ENCODE data around the gene PRH2.

The PRH2 gene

DNA sequence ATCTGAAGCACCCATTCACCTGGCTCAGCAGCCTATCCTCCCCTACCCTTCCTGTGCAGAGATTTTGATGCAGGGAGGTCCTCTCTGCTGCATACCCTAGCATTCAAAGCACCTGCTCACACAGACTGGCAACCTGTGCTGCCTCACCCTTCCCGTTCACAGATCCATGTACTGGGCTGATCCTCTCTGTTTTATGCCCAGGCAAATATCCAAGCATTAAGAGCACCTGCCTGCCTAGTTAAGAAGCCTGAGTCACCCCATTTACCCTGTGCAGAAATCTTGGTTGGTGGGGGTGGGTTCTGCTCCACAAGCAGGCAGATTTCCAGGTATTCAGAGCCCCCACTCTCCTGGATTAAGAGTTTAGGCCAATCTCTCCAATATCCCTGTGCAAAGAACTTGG lies 28.1 kb upstream of the PRH2 start:
- H4K5ac ChIP-seq (ENCODE audit: low read length), result no peak overlapping the region
- H3K18ac ChIP-seq (ENCODE audit: low read length), result no peak overlapping the region
- no peak overlapping the region for H2BK15ac ChIP-seq (replicated peaks; ENCODE audit: low read depth)
- H3K27me3 ChIP-seq (ENCODE audit: insufficient read depth, low read length, poor library complexity), result no peaks in the 10 kb centered on the region
- no peak overlapping the region for H2BK5ac ChIP-seq (ENCODE audit: low read length)
- no peaks in the 10 kb centered on the region for H3K79me1 ChIP-seq (ENCODE audit: low read length)
- H3K4me1 ChIP-seq (ENCODE audit: control insufficient read depth, low read depth, low read length), result no peaks in the 10 kb centered on the region
- H4K8ac ChIP-seq (ENCODE audit: low read depth, low read length), result no peak overlapping the region
- H3K4ac ChIP-seq (ENCODE audit: low read depth, low read length), result no peak overlapping the region
- WGBS (ENCODE audit: extremely low coverage, insufficient coverage, low lambda C conversion rate), result no CpG with 5 or more reads among the region's 1 CpG
- H3K23ac ChIP-seq (ENCODE audit: low read length), result no peak overlapping the region
- H3K27ac ChIP-seq (ENCODE audit: low read depth, low read length), result no peak overlapping the region
- no peak overlapping the region for H3K4me2 ChIP-seq (ENCODE audit: low read length)
- no peak overlapping the region for H2BK120ac ChIP-seq (ENCODE audit: low read depth, low read length)
- H3K4me3 ChIP-seq (ENCODE audit: low read length), result no peak overlapping the region
- no peaks in the 10 kb centered on the region for H3K36me3 ChIP-seq (ENCODE audit: control insufficient read depth, insufficient read depth, low read length)
- no peaks in the 10 kb centered on the region for H3K79me2 ChIP-seq (ENCODE audit: control insufficient read depth, insufficient read depth, low read length)
- no peak overlapping the region for H2AK5ac ChIP-seq (ENCODE audit: low read length)
- H3K56ac ChIP-seq (ENCODE audit: low read length), result no peak overlapping the region
- DNase-seq, result no peak
- H3K9ac ChIP-seq (ENCODE audit: low read length), result no peak overlapping the region

DNA sequence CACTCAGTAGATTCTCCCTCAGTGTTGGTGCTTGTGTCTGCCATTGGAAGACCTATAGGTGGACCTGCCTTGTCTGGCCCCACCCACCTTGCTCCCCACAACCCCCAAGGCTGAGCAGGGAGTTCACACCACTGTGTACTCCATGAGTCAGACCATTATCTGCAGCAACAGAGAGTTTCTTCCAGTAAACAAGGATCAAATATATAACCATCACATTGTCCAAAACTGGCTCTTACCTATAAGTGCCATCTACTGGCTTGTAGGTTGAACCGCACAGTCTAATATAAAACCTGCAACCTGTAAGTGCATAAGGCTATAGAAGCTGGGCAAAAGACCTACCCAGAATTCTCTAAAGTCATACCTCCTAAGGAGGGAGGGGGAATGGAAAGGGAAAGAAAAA lies 27.6 kb upstream of the PRH2 start:
- no peak overlapping the region for H3K4me2 ChIP-seq (ENCODE audit: low read length)
- H2BK120ac ChIP-seq (ENCODE audit: low read depth, low read length), result no peak overlapping the region
- no peaks in the 10 kb centered on the region for H3K27me3 ChIP-seq (ENCODE audit: insufficient read depth, low read length, poor library complexity)
- H3K79me2 ChIP-seq (ENCODE audit: control insufficient read depth, insufficient read depth, low read length), result no peaks in the 10 kb centered on the region
- no peak for DNase-seq
- H2BK15ac ChIP-seq (replicated peaks; ENCODE audit: low read depth), result no peak overlapping the region
- H3K18ac ChIP-seq (ENCODE audit: low read length), result no peak overlapping the region
- H3K4ac ChIP-seq (ENCODE audit: low read depth, low read length), result no peak overlapping the region
- no peak overlapping the region for H4K5ac ChIP-seq (ENCODE audit: low read length)
- H2BK5ac ChIP-seq (ENCODE audit: low read length), result no peak overlapping the region
- no peaks in the 10 kb centered on the region for H3K79me1 ChIP-seq (ENCODE audit: low read length)
- H3K4me3 ChIP-seq (ENCODE audit: low read length), result no peak overlapping the region
- no peaks in the 10 kb centered on the region for H3K4me1 ChIP-seq (ENCODE audit: control insufficient read depth, low read depth, low read length)
- no peak overlapping the region for H3K9ac ChIP-seq (ENCODE audit: low read length)
- no peak overlapping the region for H2AK5ac ChIP-seq (ENCODE audit: low read length)
- H3K56ac ChIP-seq (ENCODE audit: low read length), result no peak overlapping the region
- no peak overlapping the region for H3K23ac ChIP-seq (ENCODE audit: low read length)
- H3K36me3 ChIP-seq (ENCODE audit: control insufficient read depth, insufficient read depth, low read length), result no peaks in the 10 kb centered on the region
- H3K27ac ChIP-seq (ENCODE audit: low read depth, low read length), result no peak overlapping the region
- H4K8ac ChIP-seq (ENCODE audit: low read depth, low read length), result no peak overlapping the region
- no CpG with 5 or more reads among the region's 1 CpG for WGBS (ENCODE audit: extremely low coverage, insufficient coverage, low lambda C conversion rate)

DNA sequence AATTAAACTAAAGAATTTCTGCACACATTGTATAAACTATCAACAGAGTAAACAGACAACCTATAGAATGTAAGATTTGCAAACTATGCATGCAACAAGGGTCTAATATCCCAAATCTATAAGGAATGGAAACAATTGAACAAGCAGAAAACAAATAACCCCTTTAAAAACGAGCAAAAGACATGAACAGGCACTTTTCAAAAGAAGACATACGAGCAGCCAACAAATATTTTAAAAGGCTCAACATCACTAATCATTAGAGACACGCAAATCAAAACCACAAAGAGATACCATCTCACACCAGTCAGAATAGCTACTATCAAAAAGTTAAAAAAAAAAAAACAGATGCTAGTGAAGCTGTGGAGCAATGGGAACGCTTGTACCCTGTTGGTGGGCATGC lies 24.4 kb upstream of the PRH2 start:
- Histone ChIP-seq H2BK120ac (ENCODE audit: low read depth, low read length) (no peak overlapping the region), H3K23ac (ENCODE audit: low read length) (no peak overlapping the region), H3K36me3 (ENCODE audit: control insufficient read depth, insufficient read depth, low read length) (no peaks in the 10 kb centered on the region), H3K4ac (ENCODE audit: low read depth, low read length) (no peak overlapping the region), H3K56ac (ENCODE audit: low read length) (no peak overlapping the region), H3K4me1 (ENCODE audit: control insufficient read depth, low read depth, low read length) (no peaks in the 10 kb centered on the region), H3K9ac (ENCODE audit: low read length) (no peak overlapping the region), H4K8ac (ENCODE audit: low read depth, low read length) (no peak overlapping the region), H3K4me3 (ENCODE audit: low read length) (no peak overlapping the region), H3K27ac (ENCODE audit: low read depth, low read length) (no peak overlapping the region), H2BK5ac (ENCODE audit: low read length) (no peak overlapping the region), H3K79me2 (ENCODE audit: control insufficient read depth, insufficient read depth, low read length) (no peaks in the 10 kb centered on the region), H3K4me2 (ENCODE audit: low read length) (no peak overlapping the region), H3K18ac (ENCODE audit: low read length) (no peak overlapping the region), H3K79me1 (ENCODE audit: low read length) (no peaks in the 10 kb centered on the region), H2AK5ac (ENCODE audit: low read length) (no peak overlapping the region), H3K27me3 (ENCODE audit: insufficient read depth, low read length, poor library complexity) (no peaks in the 10 kb centered on the region), H2BK15ac (replicated peaks; ENCODE audit: low read depth) (no peak overlapping the region), H4K5ac (ENCODE audit: low read length) (no peak overlapping the region)
- DNase-seq, result no peak
- no CpG with 5 or more reads among the region's 4 CpGs for WGBS (ENCODE audit: extremely low coverage, insufficient coverage, low lambda C conversion rate)

DNA sequence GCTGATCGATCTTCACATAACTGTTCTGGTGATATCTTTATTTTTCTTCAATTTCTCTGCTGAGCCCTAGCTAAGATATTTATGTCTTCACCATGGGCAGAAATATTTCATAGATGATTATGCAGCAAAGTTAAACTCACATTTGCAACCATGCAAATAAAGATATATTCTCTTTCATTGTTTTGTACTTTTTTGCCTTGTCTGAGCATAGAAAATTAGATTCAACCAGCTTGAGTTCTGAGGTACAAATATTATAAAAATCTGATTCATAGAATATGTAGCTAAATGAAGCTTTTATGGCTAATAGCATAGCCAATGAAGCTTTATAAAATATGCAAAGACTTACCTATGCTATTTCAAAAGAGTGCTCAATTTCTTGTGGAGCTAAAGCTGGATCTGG lies 19.6 kb upstream of the PRH2 start, which contains the start of gene TAS2R13:
Gene TAS2R13, minus strand, starts transcription at position 101 of the 400 bp plus-strand sequence. CDS start 264 bp downstream, outside the sequence.
- no peak within 1 kb of the TSS for H3K4me2 ChIP-seq (ENCODE audit: low read length)
- no peaks in the 10 kb centered on the region for H3K79me1 ChIP-seq (ENCODE audit: low read length)
- no peak within 1 kb of the TSS for H3K4me3 ChIP-seq (ENCODE audit: low read length)
- no peak for DNase-seq
- no peak within 1 kb of the TSS for H3K27ac ChIP-seq (ENCODE audit: low read depth, low read length)
- no peaks in the 10 kb centered on the region for H3K79me2 ChIP-seq (ENCODE audit: control insufficient read depth, insufficient read depth, low read length)
- no peak within 1 kb of the TSS for H3K23ac ChIP-seq (ENCODE audit: low read length)
- H2BK120ac ChIP-seq (ENCODE audit: low read depth, low read length), result no peak within 1 kb of the TSS
- no peak within 1 kb of the TSS for H3K4ac ChIP-seq (ENCODE audit: low read depth, low read length)
- H3K36me3 ChIP-seq (ENCODE audit: control insufficient read depth, insufficient read depth, low read length), result no peaks in the 10 kb centered on the region
- H4K5ac ChIP-seq (ENCODE audit: low read length), result no peak within 1 kb of the TSS
- WGBS (ENCODE audit: extremely low coverage, insufficient coverage, low lambda C conversion rate), result no CpG with 5 or more reads among the region's 1 CpG
- no peak within 1 kb of the TSS for H3K9ac ChIP-seq (ENCODE audit: low read length)
- H3K56ac ChIP-seq (ENCODE audit: low read length), result no peak within 1 kb of the TSS
- H2BK5ac ChIP-seq (ENCODE audit: low read length), result no peak within 1 kb of the TSS
- H3K4me1 ChIP-seq (ENCODE audit: control insufficient read depth, low read depth, low read length), result no peaks in the 10 kb centered on the region
- no peak within 1 kb of the TSS for H2BK15ac ChIP-seq (replicated peaks; ENCODE audit: low read depth)
- H2AK5ac ChIP-seq (ENCODE audit: low read length), result no peak within 1 kb of the TSS
- no peak within 1 kb of the TSS for H4K8ac ChIP-seq (ENCODE audit: low read depth, low read length)
- no peaks in the 10 kb centered on the region for H3K27me3 ChIP-seq (ENCODE audit: insufficient read depth, low read length, poor library complexity)
- no peak within 1 kb of the TSS for H3K18ac ChIP-seq (ENCODE audit: low read length)

DNA sequence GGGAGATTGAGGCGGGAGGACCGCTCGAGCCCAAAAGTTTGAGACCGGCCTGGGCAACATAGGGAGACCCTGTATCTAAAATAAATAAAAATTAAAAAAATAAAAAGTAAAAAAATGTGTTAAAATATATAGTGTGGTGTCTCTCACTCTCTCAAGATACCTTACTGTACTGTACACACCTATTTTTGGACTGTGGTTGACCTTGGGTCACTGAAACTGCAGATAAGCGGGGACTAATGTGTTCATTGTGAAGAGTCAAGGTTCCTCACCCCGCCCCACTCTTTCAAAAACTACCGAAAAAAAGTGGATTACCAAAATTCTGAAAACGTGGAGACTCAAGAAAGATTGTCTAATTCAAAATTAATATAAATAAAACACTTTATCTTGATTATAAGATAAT lies 18.7 kb upstream of the PRH2 start:
- no CpG with 5 or more reads among the region's 8 CpGs for WGBS (ENCODE audit: extremely low coverage, insufficient coverage, low lambda C conversion rate)
- Histone ChIP-seq H3K4me2 (ENCODE audit: low read length) (no peak overlapping the region), H3K4me3 (ENCODE audit: low read length) (no peak overlapping the region), H3K23ac (ENCODE audit: low read length) (no peak overlapping the region), H3K4me1 (ENCODE audit: control insufficient read depth, low read depth, low read length) (no peaks in the 10 kb centered on the region), H2BK15ac (replicated peaks; ENCODE audit: low read depth) (no peak overlapping the region), H3K9ac (ENCODE audit: low read length) (no peak overlapping the region), H3K27ac (ENCODE audit: low read depth, low read length) (no peak overlapping the region), H2AK5ac (ENCODE audit: low read length) (no peak overlapping the region), H4K8ac (ENCODE audit: low read depth, low read length) (no peak overlapping the region), H3K36me3 (ENCODE audit: control insufficient read depth, insufficient read depth, low read length) (no peaks in the 10 kb centered on the region), H3K56ac (ENCODE audit: low read length) (no peak overlapping the region), H3K27me3 (ENCODE audit: insufficient read depth, low read length, poor library complexity) (no peaks in the 10 kb centered on the region), H3K18ac (ENCODE audit: low read length) (no peak overlapping the region), H2BK5ac (ENCODE audit: low read length) (no peak overlapping the region), H3K79me2 (ENCODE audit: control insufficient read depth, insufficient read depth, low read length) (no peaks in the 10 kb centered on the region), H4K5ac (ENCODE audit: low read length) (no peak overlapping the region), H3K4ac (ENCODE audit: low read depth, low read length) (no peak overlapping the region), H2BK120ac (ENCODE audit: low read depth, low read length) (no peak overlapping the region), H3K79me1 (ENCODE audit: low read length) (no peaks in the 10 kb centered on the region)
- DNase-seq, result no peak

DNA sequence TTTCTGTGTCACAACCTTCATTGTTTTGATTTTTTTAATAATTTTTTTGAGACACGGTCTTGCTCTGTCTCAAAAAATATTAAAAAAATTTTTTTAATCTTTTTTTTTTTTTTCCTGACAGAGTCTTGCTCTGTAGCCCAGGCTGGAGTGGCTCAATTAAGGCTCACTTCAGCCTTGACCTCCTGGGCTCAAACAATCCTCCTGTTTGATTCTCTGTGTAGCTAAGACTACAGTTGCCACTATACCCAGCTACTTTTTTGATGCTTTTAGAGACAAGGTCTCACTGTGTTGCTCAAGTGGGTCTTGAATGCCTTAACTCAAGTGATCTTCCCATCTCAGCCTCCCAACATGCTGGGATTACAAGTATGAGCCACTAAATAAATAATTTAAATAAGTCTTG lies 9.2 kb upstream of the PRH2 start:
- Histone ChIP-seq H2BK120ac (ENCODE audit: low read depth, low read length) (no peak overlapping the region), H3K56ac (ENCODE audit: low read length) (no peak overlapping the region), H3K18ac (ENCODE audit: low read length) (no peak overlapping the region), H3K23ac (ENCODE audit: low read length) (no peak overlapping the region), H2BK5ac (ENCODE audit: low read length) (no peak overlapping the region), H3K9ac (ENCODE audit: low read length) (no peak overlapping the region), H3K79me2 (ENCODE audit: control insufficient read depth, insufficient read depth, low read length) (no peaks in the 10 kb centered on the region), H2BK15ac (replicated peaks; ENCODE audit: low read depth) (no peak overlapping the region), H3K27ac (ENCODE audit: low read depth, low read length) (no peak overlapping the region), H3K4me3 (ENCODE audit: low read length) (no peak overlapping the region), H3K36me3 (ENCODE audit: control insufficient read depth, insufficient read depth, low read length) (no peaks in the 10 kb centered on the region), H4K5ac (ENCODE audit: low read length) (no peak overlapping the region), H4K8ac (ENCODE audit: low read depth, low read length) (no peak overlapping the region), H3K4me2 (ENCODE audit: low read length) (no peak overlapping the region), H3K27me3 (ENCODE audit: insufficient read depth, low read length, poor library complexity) (no peaks in the 10 kb centered on the region), H3K4ac (ENCODE audit: low read depth, low read length) (no peak overlapping the region), H2AK5ac (ENCODE audit: low read length) (no peak overlapping the region), H3K4me1 (ENCODE audit: control insufficient read depth, low read depth, low read length) (no peaks in the 10 kb centered on the region), H3K79me1 (ENCODE audit: low read length) (no peaks in the 10 kb centered on the region)
- DNase-seq, result no peak
- WGBS (ENCODE audit: extremely low coverage, insufficient coverage, low lambda C conversion rate), result no CpG with 5 or more reads among the region's 1 CpG

Data from mesendoderm (in vitro differentiated cells).